Body of pancreas (tissue), 4 donors: ENCODE measurements around the gene NPAS2.
A peak's percentile ranks its signal among the peaks of the same experiment; 100 is the strongest.

Experiments used
- POLR2A ChIP-seq, 3 donors: fragments of 450-650 bp; IDR thresholded peaks; one replicate each; pipeline ENCODE4 v1.6.1; 2016; ENCODE audit warnings: antibody characterized with exemption in 3 of 3, mild to moderate bottlenecking in 2 of 3
- TF ChIP-seq, protein P1 (sequence below), 7 experiments: fragments of 450-650 bp in 4 of 7; fragments of 200-600 bp in 3 of 7; sonication (generic) in 3 of 7; IDR thresholded peaks; one replicate each; pipeline ENCODE4 v1.5.1; 2016 to 2019; ENCODE audit warnings: antibody characterized with exemption in 7 of 7

DNA sequence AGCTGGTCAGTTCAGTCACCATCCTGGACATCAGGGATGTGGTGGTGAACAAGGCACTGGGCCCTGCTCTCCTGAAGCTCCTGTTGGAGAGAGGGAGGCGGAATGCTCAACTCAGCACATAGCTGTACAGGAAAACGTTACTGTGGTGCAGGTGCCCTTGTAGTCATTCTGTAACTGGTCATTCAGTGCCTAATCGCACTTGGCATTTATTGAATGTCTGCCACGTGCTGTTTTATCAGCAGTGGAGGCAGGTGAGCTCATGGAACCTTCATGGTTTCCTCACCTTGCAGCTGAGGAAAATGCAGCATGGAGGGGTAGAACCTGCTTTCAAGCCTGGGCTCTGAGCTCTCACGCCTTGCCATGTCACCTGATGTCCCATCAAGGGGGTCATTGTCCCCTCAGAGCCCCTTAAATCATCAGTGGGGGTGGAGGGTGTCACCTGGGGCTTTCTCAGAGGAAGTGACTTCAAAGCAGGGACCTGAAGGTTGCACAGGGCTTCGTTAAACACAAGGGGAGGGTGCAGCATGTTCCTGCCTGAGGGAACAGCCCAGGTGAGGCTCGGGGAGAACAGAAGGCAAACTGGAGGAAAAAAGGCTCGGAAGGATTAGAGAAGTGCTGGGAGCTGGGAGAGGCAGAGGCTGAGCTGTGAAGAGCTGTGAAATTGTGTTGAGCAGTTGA lies 126.1 kb downstream of the NPAS2 start:
- TF ChIP-seq, protein P1, sequence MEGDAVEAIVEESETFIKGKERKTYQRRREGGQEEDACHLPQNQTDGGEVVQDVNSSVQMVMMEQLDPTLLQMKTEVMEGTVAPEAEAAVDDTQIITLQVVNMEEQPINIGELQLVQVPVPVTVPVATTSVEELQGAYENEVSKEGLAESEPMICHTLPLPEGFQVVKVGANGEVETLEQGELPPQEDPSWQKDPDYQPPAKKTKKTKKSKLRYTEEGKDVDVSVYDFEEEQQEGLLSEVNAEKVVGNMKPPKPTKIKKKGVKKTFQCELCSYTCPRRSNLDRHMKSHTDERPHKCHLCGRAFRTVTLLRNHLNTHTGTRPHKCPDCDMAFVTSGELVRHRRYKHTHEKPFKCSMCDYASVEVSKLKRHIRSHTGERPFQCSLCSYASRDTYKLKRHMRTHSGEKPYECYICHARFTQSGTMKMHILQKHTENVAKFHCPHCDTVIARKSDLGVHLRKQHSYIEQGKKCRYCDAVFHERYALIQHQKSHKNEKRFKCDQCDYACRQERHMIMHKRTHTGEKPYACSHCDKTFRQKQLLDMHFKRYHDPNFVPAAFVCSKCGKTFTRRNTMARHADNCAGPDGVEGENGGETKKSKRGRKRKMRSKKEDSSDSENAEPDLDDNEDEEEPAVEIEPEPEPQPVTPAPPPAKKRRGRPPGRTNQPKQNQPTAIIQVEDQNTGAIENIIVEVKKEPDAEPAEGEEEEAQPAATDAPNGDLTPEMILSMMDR (IDR thresholded peaks at IDR 0.05): peak in 1 of 7 experiments; percentile 6
- TF ChIP-seq POLR2A (IDR thresholded peaks at IDR 0.05): peak in 2 of 3 donors; percentile 19 to 45
